Ecto neural progenitor cell (in vitro differentiated cells): Measurements from ENCODE around the gene AQP6.
A peak's percentile ranks its signal among the peaks of the same experiment; 100 is the strongest.

ENCODE experiments used
- DNase-seq: peaks from one replicate; pipeline ENCODE4 v3.0.0-alpha.2; 2018; ENCODE audit warnings: low spot score

Gene AQP6

GRCh38 chr12:49942921-49943624 is 29.7 kb upstream of the AQP6 start:
- no peak for DNase-seq

DNA sequence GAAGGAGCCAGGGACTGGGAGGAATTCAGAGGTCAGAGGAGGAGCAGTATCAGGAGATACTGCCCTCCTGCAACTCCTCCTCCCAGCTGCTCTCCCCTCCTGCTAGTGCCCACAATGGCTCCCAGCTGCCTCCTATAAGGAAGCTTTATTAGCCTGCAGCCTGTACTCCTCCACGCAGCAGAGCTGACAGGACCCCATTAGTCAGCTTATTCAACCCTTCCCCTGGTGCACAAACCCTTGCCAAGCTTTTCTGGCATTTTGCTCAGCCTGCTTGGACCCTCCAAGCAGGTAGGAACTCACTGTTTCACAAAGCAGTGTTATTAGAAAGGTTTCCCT is 29.2 kb upstream of the AQP6 start:
- no peak for DNase-seq

- DNase-seq: no peak
These were observed 28.7 kb upstream of the AQP6 start for GRCh38 chr12:49944046-49944445.

DNA sequence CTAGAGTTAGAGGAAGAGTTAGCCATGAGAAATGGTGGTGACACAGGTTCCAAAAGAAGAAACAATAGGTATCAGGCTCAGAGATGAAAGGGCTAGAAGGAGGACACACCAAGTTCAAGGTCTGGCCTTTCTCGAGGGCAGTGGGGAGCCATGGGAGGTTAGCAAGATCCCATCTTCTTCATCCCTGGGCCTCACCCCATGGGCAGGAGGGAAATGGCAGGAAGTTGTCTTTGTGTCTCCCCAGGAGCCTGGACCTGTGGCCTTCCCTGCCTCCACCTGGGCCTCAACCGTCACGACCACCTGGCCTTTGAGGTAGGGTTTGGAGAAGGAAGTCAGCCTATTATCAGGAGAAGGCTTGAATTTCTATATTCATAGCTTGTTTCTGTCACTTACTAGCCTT is 28.0 kb upstream of the AQP6 start:
- DNase-seq: no peak

DNA sequence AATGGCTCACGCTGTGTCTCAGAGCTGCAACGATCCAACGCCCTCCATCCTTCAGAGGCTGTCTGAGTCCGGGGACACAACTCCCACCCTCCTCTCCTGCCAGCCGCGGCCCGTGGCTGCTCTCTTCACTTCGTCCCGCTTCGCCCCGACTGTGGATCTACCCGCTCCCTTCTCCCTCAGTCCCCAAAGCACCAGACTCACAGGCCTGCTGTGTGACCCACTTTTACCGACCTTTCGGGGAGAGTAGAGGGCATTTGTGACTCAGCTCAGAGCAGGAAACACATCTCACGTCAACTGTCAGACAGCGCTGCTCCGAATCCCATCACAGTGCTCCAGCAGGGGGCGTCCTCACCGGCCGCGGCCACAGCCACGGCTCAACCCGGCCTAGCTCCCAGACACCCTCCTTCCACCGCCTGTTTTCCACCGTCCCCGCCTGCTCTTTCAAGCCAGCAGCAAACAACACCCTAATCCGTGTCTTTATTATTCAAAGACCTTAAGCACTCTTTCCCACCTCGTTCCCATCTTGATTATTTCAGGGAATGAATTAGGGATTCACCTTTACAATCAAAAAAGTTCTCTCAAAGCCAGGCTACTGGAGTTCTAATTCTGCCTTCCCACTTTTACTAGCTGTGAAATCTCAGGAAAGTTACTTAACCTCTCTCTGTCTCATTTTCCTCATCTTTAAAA is 27.2 kb upstream of the AQP6 start:
- DNase-seq: peak; percentile 95

- DNase-seq: no peak
These were observed 26.7 kb upstream of the AQP6 start for GRCh38 chr12:49946086-49946485.

DNA sequence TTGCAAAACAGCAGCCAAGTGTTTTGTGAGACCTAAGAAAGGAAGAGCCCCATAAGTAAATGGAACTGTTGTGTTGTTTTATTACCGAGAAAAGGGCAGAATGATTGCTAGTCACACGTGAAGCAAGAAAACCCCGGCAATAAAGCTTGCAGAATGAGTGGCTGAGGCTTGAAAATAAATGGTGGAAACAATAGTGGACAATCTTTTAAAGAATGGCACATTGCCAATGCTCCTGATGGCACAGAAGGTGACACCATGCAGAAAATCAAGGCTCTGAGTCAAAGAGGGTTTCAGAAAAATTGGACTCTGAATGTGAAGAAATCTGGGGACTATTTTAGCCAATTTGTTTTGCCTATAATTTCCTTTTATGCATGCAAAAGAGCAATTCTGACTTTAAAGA is 26.2 kb upstream of the AQP6 start:
- DNase-seq: no peak

DNA sequence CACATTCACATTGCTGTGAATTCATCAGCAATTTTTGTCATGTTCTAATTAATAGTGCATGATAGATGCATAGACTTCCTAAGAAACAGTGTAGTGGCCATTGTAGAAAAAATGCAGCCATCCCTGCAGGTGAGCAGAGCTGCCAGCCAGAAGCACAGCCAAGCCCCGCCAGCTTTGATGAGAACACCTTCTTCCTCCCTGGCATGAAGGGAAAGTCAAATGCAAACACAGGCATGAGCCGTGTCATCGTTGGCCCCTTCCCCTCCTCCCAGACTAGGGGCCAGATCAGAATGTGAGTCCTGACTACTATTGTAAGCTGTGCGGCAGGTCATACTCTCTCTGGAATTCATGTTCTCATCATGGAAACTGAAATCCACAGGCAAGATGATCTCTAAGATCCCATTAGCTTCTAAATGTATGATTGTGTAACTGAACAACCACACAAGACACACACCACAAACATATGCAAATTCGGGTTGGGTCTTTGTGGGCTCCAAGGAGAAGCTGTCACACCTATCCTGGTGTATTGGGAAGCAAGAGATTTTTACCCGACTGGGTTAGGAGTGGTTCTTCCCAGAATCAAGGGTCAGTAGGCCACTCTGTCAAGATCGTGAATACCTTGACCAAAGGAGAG is 25.0 kb upstream of the AQP6 start:
- DNase-seq: no peak

- DNase-seq: no peak
These were observed 23.6 kb upstream of the AQP6 start for GRCh38 chr12:49948866-49949845.

DNA sequence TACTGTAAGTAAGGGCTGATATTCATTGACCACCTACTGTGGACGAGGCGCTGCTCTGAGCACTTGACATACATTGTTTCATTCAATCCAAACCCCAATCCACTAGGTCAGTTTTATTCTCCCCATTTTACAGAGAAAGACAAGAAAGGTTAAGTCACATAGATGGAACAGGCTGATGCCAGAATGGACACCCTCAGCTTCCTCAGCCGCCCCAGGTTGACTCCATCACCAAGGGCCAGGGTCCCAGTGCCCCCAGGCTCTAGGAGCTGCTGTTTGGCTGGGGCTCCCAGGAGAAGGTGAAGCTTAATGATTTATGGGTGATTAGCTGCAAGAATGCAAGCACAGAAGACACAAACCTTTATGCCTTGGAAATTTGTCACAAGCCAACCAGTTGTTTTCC is 22.9 kb upstream of the AQP6 start:
- no peak for DNase-seq

GRCh38 chr12:49950273-49951251 is 22.2 kb upstream of the AQP6 start, which contains the start of gene AQP2:
Gene AQP2 (plus strand): TSS chr12:49950737. CDS start chr12:49950831, 94 bp downstream.
- DNase-seq: no peak

GRCh38 chr12:49951411-49952240 is 21.1 kb upstream of the AQP6 start:
- no peak for DNase-seq

DNA sequence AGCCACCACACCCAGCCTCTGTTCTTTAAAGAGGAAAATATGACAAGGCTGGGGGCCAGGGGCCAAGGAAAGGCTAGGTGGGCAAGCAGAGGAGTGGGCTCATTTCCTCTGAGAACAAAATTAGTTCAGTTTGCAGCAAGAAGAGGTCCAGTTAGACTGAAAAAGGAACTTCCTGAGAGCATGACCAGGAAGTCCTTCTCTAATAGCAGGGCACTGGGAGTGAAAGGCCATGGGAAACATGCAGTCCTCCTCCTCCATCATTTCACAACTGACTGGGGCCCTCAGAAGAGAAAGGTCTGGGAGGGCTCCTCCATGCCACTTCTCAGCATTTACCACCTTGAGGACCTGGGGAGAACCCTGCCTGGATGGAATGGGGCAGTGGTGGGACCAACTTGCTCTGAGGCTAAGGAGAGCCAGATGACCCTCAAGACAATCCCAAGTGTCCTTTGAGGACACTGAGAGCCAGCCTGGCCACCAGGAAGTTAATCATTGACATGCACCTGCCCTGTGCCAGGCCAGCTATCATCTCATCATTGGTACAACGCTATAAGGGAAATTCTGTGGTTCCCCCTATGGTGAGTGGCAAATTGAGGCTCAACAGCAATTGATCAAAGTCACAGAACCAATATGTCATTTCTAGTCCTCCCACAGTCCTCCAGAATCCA is 20.2 kb upstream of the AQP6 start:
- DNase-seq: no peak

GRCh38 chr12:49953151-49953550 is 19.6 kb upstream of the AQP6 start:
- DNase-seq: no peak

GRCh38 chr12:49953961-49954846 is 18.5 kb upstream of the AQP6 start:
- no peak for DNase-seq

- no peak for DNase-seq
These were observed 17.6 kb upstream of the AQP6 start for GRCh38 chr12:49954863-49955830.
